ENCODE measurements around the gene TEAD1. TPM values are rescaled to one million over a fixed set of nuclear protein-coding genes. Genes with fewer than 3 reads are reported as not detected.

The TEAD1 gene
- total RNA-seq, 1 experiment from 2014 or later: 106 TPM

DNA sequence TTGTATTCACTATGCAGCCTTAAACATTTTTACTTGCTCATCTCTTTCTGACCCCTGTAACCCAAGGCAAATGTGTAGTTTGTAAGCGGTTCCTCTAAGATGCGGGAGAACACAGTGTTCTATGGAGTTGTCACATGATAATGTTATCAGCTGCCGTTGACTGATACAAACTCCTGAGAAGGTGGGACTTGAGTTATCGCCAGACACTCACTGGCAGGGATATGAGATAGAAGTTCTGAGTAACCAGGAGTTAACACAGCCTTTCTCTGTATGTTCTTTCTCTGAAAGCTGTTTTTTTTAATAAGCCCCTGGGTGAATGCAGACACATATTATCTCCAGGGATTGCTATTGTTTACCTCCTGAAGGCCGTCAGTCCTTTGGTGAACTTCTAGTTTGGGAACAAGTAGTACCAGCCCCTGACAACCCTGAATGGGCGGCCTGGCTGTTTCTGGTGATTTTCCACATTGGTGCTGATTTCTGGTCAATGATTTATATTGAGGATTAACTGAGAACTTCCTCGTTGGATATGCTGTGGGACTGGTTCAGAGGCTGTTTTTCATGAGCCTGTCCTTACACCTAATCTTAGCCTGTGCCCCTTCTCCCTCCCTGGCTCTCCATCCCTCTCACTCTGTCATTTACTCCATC is 179.6 kb downstream of the TEAD1 start:
- peaks cover 24% of the 10 kb centered on the region for H3K79me2 ChIP-seq (ENCODE audit: low read depth)
- H3K4me3 ChIP-seq: no peak overlapping the region
- TF ChIP-seq, protein P1, sequence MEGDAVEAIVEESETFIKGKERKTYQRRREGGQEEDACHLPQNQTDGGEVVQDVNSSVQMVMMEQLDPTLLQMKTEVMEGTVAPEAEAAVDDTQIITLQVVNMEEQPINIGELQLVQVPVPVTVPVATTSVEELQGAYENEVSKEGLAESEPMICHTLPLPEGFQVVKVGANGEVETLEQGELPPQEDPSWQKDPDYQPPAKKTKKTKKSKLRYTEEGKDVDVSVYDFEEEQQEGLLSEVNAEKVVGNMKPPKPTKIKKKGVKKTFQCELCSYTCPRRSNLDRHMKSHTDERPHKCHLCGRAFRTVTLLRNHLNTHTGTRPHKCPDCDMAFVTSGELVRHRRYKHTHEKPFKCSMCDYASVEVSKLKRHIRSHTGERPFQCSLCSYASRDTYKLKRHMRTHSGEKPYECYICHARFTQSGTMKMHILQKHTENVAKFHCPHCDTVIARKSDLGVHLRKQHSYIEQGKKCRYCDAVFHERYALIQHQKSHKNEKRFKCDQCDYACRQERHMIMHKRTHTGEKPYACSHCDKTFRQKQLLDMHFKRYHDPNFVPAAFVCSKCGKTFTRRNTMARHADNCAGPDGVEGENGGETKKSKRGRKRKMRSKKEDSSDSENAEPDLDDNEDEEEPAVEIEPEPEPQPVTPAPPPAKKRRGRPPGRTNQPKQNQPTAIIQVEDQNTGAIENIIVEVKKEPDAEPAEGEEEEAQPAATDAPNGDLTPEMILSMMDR (conservative IDR thresholded peaks at IDR 0.05): no peak
- TF ChIP-seq EZH2 (IDR thresholded peaks at IDR 0.05; ENCODE audit: low read depth): no peak
- ChIA-PET CTCF (no interaction called here), POLR2A (ENCODE audit: unreplicated experiment) (no interaction called here)
- no peak overlapping the region for H2AFZ ChIP-seq
- no peaks in the 10 kb centered on the region for H3F3A ChIP-seq (ENCODE audit: insufficient read depth, low read depth)
- no peak overlapping the region for H3K4me2 ChIP-seq
- no peak overlapping the region for H3K27ac ChIP-seq
- intact Hi-C loops (cut with micrococcal nuclease; ENCODE audit: unreplicated experiment): no loop called here
- no peaks in the 10 kb centered on the region for H3K27me3 ChIP-seq (ENCODE audit: insufficient read depth, low read depth)
- no peaks in the 10 kb centered on the region for H3K4me1 ChIP-seq (replicated peaks; ENCODE audit: insufficient read depth)
- DNase-seq: no peak
- H4K20me1 ChIP-seq (ENCODE audit: insufficient read depth): no peaks in the 10 kb centered on the region
- H3K9me2 ChIP-seq (ENCODE audit: insufficient read depth): no peaks in the 10 kb centered on the region
- BruUV-seq (replicated peaks): no TSS peak
- no peaks in the 10 kb centered on the region for H3K9me3 ChIP-seq (ENCODE audit: insufficient read depth, low read depth)
- no peaks in the 10 kb centered on the region; the same call in 1 of the 2 replicates for H3K36me3 ChIP-seq (ENCODE audit: low read depth)

GRCh38 chr11:12854297-12854661 is 180.1 kb downstream of the TEAD1 start:
- no peak for DNase-seq
- Histone ChIP-seq H3K9me2 (ENCODE audit: insufficient read depth) (no peaks in the 10 kb centered on the region), H3K4me1 (replicated peaks; ENCODE audit: insufficient read depth) (no peaks in the 10 kb centered on the region), H3K9me3 (ENCODE audit: insufficient read depth, low read depth) (no peaks in the 10 kb centered on the region), H3K27ac (no peak overlapping the region), H4K20me1 (ENCODE audit: insufficient read depth) (no peaks in the 10 kb centered on the region), H3K36me3 (ENCODE audit: low read depth) (no peaks in the 10 kb centered on the region; the same call in 1 of the 2 replicates), H3K4me2 (no peak overlapping the region), H3K27me3 (ENCODE audit: insufficient read depth, low read depth) (no peaks in the 10 kb centered on the region), H3K4me3 (no peak overlapping the region), H3F3A (ENCODE audit: insufficient read depth, low read depth) (no peaks in the 10 kb centered on the region), H2AFZ (no peak overlapping the region), H3K79me2 (ENCODE audit: low read depth) (peaks cover 24% of the 10 kb centered on the region)
- TF ChIP-seq EZH2 (IDR thresholded peaks at IDR 0.05; ENCODE audit: low read depth): no peak
- TF ChIP-seq, protein P1 (conservative IDR thresholded peaks at IDR 0.05): no peak
- ChIA-PET POLR2A (ENCODE audit: unreplicated experiment) (interaction anchor here (0.6 kb wide), 1 partner anchor 162 kb away, joined by 4 read pairs; no protein-coding TSS in a partner anchor), CTCF (no interaction called here)
- no TSS peak for BruUV-seq (replicated peaks)
- intact Hi-C loops (cut with micrococcal nuclease; ENCODE audit: unreplicated experiment): no loop called here

- H3K4me2 ChIP-seq: no peak overlapping the region
- no peaks in the 10 kb centered on the region for H3K27me3 ChIP-seq (ENCODE audit: insufficient read depth, low read depth)
- H3F3A ChIP-seq (ENCODE audit: insufficient read depth, low read depth): no peaks in the 10 kb centered on the region
- H2AFZ ChIP-seq: no peak overlapping the region
- H4K20me1 ChIP-seq (ENCODE audit: insufficient read depth): no peaks in the 10 kb centered on the region
- H3K27ac ChIP-seq: no peak overlapping the region
- BruUV-seq (replicated peaks): no TSS peak
- no peak overlapping the region for H3K4me3 ChIP-seq
- ChIA-PET POLR2A (ENCODE audit: unreplicated experiment) (interaction anchor here (0.6 kb wide), 1 partner anchor 163 kb away, joined by 4 read pairs; no protein-coding TSS in a partner anchor), CTCF (no interaction called here)
- no peaks in the 10 kb centered on the region; the same call in 1 of the 2 replicates for H3K36me3 ChIP-seq (ENCODE audit: low read depth)
- peaks cover 22% of the 10 kb centered on the region for H3K79me2 ChIP-seq (ENCODE audit: low read depth)
- H3K4me1 ChIP-seq (replicated peaks; ENCODE audit: insufficient read depth): no peaks in the 10 kb centered on the region
- H3K9me3 ChIP-seq (ENCODE audit: insufficient read depth, low read depth): no peaks in the 10 kb centered on the region
- no peak for DNase-seq
- TF ChIP-seq EZH2 (IDR thresholded peaks at IDR 0.05; ENCODE audit: low read depth): no peak
- TF ChIP-seq, protein P1 (conservative IDR thresholded peaks at IDR 0.05): no peak
- intact Hi-C loops (cut with micrococcal nuclease; ENCODE audit: unreplicated experiment): no loop called here
- H3K9me2 ChIP-seq (ENCODE audit: insufficient read depth): no peaks in the 10 kb centered on the region
Observed at GRCh38 chr11:12854829-12855228, 180.6 kb downstream of the TEAD1 start.
